Dermis blood vessel endothelial cell (primary cell): Measurements from ENCODE around the gene CAMKMT. TPM values are rescaled to one million over a fixed set of nuclear protein-coding genes. Genes with fewer than 3 reads are reported as not detected.
"Not testable (repeated sequence)": the region's sequence is repeated elsewhere in the genome, so short reads cannot be mapped to it uniquely, and the experiment has no call there.

Experiments used
- DNase-seq: peaks from one replicate; pipeline ENCODE4 v3.0.0; 2010
- total RNA-seq: library from RNA; depleted of rRNA; stranded (reverse); fragments of >200 nt; gene quantifications from 2 replicates; pipeline ENCODE4 v1.2.3, GENCODE V29; 2014

CAMKMT gene
- total RNA-seq, 1 donor from 2014 or later = 4.8 TPM

DNA sequence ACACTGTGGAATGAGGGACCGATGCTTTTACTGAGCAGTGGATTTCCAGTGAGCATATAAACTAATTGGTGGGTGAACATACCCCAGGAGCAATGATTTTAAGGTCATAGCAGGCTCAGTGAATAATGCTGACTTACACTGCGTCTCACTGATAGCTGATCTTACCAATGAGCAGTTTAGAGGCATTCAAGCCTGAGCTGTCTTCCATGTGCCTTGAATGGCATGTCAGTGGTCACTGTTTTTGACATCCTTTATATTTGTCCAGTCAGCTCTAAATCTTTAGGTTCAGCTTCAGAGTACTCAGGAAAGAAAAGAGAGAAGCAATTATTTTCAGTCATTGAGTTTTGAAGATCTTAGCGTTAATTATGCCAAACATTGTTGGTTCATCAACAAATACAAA lies 88.3 kb downstream of the CAMKMT start:
- DNase-seq = no peak

DNA sequence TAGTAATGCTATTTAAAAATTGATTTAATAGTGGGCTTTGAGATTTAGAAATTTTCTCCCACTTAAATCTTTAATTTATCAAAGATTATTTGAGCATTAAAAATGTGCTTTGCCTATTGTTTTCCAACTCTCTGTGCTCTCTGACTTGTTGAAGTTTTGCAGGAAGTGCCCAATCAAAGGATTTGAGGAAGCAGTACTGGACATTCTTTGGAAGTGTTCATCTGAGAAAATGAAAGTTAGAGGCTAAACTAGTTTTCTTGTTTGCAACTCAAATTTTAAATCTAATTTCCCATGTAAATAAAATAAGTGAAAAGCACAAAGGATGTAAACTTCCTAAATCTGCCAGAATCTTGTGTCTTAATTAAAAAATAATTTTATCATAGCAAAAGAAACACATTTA lies 89.1 kb downstream of the CAMKMT start:
- peak; percentile 65 for DNase-seq

DNA sequence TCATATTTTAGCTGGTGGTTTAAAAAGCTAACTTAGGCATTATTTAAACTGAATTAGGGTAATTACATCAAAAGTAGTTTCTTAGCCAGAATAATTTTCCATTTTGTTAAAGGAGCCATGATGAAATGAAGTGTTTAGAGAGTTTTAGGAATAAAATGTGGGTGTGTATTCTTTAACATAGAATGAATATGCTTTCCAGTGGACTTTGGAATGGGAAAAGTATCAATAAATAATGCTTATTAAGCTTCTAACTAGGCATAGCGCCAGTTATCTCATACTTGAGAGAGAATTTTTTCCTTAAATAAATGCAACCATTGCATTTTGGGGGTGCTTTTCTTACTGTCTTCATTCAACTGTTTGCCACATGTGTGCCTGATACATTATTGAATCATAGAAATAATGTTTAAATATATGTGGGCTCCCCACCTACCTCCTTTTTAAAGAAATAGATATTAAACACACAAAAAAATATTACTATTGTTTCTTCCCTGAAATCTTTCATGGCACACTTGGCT lies 90.4 kb downstream of the CAMKMT start:
- no peak for DNase-seq

DNA sequence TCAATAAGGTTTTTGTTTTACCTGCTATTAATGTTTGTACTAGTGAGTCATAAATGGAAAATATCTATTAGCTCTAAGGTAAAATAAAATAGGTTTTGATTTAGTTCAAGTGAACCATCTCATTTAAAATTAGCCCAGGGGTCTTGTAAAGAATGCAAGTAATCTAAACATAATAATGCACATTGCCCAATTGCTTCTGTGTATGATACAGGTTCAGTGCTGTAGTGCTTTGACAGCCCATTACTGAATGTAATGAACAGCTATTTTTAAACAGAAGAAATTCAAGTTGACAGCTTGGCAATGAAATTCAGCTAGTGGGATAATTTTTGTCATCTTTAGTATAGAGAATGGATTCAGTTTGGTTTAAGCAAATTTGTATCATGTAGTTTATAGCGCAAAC lies 91.5 kb downstream of the CAMKMT start:
- DNase-seq = no peak

DNA sequence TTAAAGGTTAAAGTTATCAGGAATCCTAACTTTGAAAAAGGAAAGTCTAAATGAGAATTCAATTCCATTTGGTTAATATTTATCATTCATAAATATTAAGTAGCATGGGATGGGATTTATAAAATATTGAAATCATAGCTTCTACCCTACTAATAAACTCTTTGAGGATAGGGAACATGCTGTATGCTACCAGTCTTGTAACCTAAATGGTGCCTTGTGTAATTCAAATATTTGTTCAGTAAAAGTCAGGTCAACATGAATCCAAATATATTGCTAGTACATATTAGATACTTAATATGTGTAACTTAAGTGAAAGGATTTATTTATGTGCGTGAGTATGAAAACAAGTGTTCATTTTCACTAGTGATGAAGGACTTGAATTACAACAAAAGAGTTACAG lies 94.1 kb downstream of the CAMKMT start:
- no peak for DNase-seq

DNA sequence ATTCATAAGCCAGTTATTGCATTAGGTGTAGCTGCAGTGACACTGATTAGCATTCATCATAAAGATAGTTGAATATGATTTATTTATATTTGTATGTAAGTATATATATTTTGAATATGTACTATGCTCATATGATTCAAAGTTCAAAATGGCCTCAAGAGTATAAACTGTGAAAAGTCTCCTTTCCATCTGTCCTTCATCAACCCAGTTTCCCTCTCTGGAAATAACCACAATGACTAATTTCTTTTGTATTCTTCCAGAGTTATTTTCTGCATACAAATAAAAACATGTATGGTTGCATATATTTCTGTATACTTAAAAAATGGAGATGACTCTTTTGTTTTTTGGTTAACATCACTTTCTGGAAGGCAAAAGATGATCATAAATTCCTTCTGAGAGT lies 95.2 kb downstream of the CAMKMT start:
- no peak for DNase-seq

DNA sequence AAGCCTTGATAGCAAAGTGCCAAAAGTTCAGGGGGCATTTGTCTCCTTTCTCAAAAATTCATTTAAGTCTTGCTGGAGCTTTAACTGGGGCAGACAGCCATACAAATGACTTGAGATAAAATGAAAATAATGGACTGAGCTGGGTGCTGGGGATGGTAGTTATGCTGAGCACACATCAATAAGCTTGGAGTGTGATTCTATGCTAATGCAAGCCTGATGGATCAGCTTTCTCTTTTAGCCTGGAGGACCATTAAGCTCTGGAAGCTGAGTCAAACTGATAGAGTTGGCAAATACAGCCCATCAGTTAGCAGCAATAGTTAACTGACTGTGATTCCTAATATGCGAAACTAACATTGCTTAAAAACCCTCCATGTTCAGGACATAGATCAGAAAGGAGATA lies 98.0 kb downstream of the CAMKMT start:
- DNase-seq = no peak

DNA sequence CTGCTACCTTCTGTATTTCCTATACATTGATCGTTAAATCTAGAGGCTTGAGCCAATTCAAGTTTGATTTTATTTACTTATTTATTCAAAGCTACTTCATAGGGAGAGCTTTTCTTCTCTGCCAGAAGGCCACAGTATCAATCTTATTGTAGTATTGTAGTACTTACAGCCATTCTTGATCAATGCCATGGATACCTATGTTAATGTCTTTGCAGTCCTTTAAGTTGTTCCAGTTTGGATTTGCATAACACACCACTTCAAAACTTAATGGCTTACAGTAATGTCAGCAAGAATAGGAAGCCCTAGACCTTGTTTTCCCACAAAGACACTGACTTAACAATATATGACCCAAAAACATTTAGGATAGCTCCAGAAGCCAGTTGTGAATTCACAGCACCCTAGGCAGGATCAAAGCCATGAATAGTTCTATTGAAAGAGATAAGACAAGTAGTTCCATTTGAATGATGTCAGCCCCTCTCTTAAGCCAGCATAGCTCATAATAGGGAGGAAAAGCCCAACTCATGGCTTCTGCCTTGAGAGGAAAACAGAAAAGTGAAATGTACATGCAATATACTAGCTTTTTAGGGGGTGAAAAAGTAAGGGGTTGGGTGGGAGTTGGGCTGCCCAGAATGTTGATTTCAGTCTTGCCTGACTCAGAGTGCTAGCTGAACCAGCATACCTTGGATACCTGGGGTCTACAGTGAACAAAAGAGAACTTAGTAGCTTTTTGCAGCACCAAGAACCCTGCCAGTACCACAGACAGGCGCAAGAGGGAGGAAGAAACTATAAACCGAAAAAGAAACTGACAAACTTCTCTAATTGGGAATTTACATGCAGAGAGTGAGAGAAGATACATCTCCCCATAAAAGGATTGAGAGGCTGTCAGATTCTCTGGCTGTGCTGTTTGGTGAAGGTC lies 101.4 kb downstream of the CAMKMT start:
- DNase-seq = no peak

DNA sequence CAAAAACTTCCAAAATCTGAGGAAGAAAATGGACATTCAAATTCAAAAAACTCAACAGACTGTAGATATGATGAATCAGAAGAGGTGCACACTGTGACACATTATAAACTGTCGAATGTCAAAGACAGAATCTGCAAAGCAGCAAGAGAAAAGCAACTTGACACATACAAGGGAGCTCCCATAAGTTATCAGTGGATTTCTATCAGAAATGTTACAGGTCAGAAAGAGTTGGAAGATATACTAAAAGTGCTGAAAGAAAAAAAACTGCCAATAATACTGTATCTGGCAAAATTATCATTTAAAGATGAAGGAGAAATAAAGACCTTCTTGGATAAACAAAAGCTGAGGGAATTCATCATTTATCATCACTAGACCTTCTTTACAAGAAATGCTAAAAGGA lies 102.7 kb downstream of the CAMKMT start:
- no peak for DNase-seq

DNA sequence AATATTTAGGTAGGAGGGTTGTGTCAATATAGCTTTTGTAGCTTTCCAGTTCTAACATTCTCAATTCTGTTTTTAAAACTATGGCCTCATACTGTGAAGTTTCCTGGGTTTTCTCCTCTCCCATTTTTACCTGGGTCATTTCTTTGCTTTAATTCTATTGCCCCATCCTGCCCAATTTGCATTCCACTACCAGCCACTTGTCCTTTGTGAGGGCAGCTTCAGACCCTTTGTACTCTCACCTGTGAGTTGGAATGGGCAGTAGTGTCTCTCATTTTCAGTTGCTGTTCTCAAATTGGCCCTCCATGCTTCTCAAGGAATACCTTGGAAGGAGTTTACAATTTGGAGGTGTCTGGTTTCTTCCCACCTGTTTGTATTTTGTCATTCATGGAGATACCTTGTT lies 108.4 kb downstream of the CAMKMT start:
- DNase-seq = no peak

DNA sequence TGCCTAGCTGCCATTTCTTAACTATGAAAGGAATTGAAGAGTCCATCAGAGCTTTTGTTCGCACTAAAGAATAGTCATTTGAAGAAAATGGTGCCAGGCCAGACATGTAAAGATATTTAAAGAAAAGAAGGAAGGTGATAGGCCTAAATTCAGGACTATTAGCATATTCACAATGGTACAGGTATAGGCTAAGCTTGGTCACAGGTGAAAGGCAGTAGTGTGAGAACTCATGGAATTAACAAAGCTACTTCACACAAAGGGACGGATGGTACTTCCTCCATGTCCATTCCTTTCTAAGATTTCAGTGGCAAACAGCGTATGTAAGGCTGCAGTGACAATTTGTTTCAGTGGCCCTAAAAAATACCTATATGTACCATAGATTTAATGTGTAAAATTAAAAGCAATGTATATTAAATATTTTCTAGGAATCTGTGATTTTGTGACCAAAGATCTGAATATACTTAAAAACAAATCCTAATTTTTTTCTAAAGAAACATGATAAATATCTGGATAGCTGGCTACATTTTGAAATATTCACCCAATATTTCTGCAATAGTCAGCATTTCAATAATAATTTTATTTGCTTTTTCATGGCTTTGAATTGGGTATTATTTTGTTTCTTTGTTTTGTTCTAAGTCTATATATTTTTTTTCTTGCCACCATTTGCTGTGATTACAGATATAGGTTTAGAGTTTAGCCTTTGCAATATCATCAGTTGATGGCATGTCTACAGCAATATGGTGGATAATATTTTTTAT lies 116.1 kb downstream of the CAMKMT start:
- DNase-seq = no peak

DNA sequence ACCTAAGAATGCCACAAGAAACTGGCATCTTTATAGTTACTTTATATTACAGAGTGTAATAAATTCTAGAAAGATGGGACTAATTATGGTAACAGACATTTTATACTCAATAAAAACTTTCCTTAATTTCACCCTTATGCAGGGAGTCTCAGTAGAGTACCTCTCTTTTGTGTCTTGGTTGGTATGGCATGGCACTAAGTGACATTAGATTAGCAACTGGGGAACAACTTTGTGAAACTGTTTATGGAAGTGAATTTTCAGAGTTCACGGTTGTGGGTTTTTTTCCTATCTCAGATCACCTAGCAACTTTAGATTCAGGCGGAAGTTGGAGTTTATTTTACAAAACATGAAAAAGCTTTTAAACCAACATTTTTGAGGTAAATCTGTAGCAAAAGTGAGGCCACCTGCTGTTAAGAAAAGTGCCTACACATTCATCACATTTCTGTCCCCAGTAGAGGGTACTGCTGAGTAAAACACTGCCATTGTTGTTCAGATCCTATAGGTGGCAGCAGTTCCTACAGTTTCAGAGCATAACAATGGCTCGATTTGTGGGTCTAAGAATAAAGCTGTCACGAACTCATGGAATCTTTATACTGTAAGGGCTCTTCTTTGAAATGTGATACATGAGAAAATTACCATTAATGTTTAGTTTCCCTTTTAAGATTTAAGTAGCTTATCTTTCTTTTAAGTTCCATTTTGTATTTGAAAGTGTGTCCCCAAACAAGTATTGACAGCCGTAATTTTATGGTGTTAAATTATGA lies 117.6 kb downstream of the CAMKMT start:
- peak; percentile 92 for DNase-seq

DNA sequence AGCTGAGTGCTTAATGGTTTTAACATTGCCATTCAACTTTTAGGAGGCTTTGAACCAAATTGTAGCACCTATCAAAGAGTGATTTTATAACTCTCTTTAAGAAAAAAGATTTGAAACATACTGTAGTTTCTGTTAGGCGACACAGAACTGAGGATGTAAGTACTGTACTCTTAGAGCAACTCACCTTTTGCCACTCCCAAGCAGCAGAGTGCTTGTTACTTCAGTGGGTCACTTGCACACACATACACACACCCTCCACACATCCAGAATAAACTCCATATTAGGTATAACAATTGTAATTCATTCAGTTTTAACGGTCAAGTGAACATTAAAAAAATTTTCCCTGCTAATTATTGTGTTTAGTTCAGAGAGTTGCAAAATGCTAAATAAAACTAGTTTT lies 118.3 kb downstream of the CAMKMT start:
- peak; percentile 2 for DNase-seq

DNA sequence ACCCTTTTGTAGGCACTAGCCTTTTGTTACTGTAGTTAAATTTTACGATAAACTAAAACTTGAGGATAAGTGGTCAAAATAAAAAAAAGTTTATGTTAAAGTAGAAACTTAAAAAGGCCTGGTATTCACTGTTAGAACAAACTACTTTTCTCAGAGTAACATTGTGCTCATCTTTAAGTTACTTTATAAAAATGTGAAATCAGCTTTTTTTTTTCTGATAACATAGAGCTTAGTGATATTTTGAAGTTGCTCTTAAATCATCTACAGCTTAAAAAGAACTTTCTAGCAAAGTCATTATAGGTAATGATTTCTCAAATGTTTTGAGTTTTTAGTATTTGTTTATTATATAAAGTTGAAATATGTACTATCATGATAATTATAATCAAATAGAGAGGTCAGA lies 125.3 kb downstream of the CAMKMT start:
- DNase-seq = no peak

DNA sequence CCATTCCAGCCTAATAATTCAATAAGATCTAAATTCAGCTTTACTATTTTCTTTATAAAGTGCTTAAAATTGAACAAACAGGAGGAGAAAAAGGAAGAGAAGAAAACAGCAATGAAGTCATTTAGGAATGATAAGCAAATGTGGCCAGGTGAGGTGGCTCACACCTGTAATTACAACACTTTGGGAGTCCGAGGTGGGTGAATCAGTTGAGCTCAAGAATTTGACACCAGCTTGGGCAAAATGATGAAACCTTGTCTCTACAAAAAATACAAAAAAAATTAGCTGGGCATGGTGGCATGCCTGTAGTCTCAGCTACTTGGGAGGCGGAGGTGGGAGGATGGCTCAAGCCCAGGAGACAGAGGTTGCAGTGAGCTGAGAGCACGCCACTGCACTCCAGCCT lies 129.0 kb downstream of the CAMKMT start:
- DNase-seq = no peak

DNA sequence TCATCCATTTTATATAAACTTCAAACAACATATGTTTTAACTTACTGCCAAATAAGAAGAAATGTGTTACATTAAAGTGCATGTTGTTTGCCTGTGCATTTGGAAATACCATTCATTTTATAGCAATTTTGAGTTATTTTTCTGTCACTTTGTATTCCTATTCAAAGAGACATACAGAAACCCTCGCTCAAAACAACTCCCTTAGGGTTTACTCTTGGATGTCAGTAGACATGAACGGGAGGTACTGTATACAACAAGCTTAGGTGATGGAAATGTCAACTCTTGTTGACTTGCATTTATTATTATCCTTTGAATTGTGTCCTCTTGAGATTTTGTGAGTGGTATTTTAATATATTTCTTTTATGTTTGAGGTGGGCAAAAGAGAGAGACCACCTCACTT lies 132.3 kb downstream of the CAMKMT start:
- no peak for DNase-seq

DNA sequence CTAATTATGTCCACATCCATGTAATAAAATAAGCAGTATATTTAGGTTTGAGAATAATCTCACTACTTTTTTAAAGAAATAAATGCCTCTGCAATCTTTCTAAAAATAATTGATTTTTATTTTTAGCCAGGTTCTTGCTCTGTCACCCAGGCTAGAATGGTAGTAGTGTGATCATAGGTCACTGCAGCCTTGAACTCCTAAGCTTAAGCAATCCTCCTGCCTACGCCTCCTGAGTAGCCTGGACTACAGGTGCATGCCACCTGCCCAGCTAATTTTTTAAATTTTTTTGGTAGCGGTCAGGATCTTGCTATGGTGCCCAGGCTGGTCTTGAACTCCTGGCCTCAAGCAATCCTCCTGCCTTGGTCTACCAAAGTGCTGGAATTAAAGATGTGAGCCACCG lies 133.3 kb downstream of the CAMKMT start:
- no peak for DNase-seq

DNA sequence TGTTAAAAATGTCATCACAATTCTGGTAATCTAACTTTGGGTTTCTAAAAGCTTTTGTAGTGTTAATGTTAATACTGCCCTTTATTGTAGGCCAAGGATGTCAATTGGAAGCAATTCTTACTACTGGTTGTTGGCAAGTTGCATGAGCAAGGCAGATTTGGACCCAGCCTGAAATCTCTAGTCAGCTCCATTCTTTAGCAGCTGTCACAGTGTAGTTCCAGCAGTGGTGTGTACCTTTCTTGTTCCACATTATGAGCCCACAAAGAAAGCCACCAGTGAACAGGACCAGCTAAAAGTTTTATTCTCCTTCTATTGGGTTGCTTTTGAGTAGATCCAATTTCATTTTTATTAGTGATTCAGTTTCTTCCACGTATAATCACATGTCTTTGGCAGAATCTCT lies 133.8 kb downstream of the CAMKMT start:
- no peak for DNase-seq

DNA sequence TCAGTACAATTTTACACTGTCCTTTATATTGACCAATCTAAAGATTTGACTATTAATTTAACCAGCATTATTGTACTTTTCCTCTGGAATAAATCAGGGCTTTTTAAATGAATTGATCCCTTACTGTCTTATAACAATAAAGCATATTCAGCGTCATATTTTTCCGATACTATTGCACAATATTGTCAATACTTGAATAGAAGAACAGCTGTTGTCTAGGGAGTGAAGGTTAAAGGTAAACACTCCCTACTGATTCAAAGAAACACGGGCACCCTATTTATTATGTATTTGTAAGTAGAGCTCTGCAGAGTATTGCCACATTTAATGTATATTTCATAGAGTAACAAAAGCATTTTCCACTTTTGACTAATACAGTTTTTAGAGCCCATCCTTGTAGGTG lies 134.4 kb downstream of the CAMKMT start:
- DNase-seq = no peak

DNA sequence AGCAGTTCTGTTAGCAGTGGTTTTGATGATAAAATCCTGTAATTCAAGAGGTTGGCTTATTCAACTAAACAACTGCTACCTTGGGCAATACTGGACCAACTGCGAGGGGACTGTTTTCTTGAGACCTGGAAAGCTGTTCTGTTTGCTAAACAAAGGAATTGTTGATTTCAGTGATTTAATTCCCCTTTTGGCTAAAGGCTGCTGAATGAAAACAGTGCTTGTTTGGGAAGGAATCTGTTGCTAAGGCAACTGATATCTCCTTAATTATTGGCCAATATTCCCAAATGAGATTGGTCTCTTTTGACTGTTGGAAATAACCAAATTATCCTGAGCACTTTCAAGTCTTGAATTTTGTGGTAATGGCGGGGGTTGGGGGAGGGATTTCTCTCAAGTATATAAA lies 136.8 kb downstream of the CAMKMT start:
- no peak for DNase-seq

DNA sequence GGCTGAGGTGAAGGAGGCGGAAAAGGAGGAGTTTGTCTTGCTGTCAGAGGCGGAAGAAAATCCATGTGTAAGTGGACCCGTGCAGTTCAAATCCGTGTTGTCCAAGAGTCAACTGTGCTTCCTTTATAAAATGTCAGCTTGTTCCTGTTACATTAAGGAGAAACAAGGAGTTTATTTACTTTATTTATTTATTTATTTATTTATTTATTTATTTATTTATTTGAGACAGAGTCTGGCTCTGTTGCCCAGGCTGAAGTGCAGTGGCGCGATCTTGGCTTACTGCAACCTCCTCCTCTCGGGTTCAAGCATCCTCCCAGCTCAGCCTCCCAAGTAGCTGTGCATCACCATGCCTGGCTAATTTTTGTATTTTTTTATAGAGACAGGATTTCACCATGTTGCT lies 143.9 kb downstream of the CAMKMT start:
- not testable (repeated sequence) for DNase-seq

DNA sequence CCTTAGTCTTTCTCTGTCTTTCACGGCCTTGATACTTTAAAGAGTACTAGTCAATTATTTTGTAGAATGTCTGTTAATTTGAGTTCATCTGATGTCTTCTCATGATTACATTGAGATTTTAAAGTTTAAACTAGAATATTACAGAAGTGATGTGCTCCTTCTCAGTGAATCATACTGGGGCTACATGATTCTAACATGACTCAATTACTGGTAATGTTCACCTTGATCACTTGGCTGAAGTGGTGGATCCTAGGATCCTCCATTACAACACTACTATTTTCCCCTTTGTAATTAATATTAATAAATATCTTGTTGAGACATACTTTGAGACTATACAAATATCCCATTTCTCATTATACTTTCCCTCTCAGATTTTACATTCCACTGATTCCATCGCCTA lies 148.5 kb downstream of the CAMKMT start:
- no peak for DNase-seq

DNA sequence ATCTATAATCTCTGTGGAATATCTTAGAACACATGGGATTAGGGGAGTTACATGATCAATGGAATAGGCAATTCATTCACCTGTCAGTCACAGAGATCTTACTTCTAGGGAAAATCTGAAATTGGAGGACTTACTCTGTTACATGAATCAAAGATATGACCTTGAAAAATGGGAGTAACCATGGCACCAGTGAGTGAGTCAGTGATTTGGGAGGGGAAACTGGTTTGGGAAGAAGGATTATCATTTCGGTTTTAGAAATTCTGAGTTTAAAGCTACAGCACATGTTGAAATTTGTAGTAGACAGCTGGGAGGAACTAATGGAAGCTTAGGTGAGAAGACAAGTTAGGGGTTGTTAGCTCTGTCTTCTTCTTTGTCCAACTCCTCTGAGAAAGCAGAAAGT lies 153.7 kb downstream of the CAMKMT start:
- DNase-seq = no peak
